Sigmoid colon (tissue), 7 donors: ENCODE data around the gene ATP2B2. TPM values are rescaled to one million over a fixed set of nuclear protein-coding genes. Genes with fewer than 3 reads are reported as not detected.

Source experiments
- DNase-seq: peaks from one replicate; pipeline ENCODE4 v3.0.0-alpha.2; 2019
- H3K27ac ChIP-seq, 4 donors: fragments of 200-600 bp; sonication (generic); one replicate each; pipeline ENCODE4 v1.5.1; 2016 to 2019; ENCODE audit warnings: mild to moderate bottlenecking in 1 of 4
- H3K27me3 ChIP-seq, 3 donors: fragments of 200-600 bp; sonication (generic); one replicate each; pipeline ENCODE4 v1.5.1; 2019; ENCODE audit warnings: mild to moderate bottlenecking in 1 of 3
- H3K36me3 ChIP-seq, 4 donors: fragments of 200-600 bp; sonication (generic); one replicate each; pipeline ENCODE4 v1.5.1; 2016 to 2019
- H3K4me1 ChIP-seq, 4 donors: fragments of 200-600 bp; sonication (generic); one replicate each; pipeline ENCODE4 v1.5.1; 2017 to 2019
- H3K4me3 ChIP-seq, 4 donors: fragments of 200-600 bp; sonication (generic); one replicate each; pipeline ENCODE4 v1.5.1; 2017 to 2019; ENCODE audit warnings: mild to moderate bottlenecking in 2 of 4, moderate library complexity in 1 of 4
- H3K9me3 ChIP-seq, 4 donors: fragments of 200-600 bp in 3 of 4; sonication (generic) in 3 of 4; one replicate each; pipeline versions ENCODE4 v1.5.1 to v1.6.1; 2013 to 2019
- CTCF ChIP-seq, 4 experiments: fragments of 450-650 bp in 3 of 4; fragments of 200-600 bp in 1 of 4; IDR thresholded peaks; one replicate each; pipeline ENCODE4 v1.5.1; 2016 to 2019; ENCODE audit warnings: antibody characterized with exemption in 4 of 4, mild to moderate bottlenecking in 3 of 4, moderate library complexity in 2 of 4
- EP300 ChIP-seq, 4 donors: sonication (generic); formaldehyde crosslinking; IDR thresholded peaks; one replicate each; pipeline ENCODE4 v1.6.1; 2017; ENCODE audit warnings: antibody characterized with exemption in 4 of 4
- POLR2A ChIP-seq, 2 donors: fragments of 450-650 bp; IDR thresholded peaks; one replicate each; pipeline ENCODE4 v1.6.1; 2016; ENCODE audit warnings: antibody characterized with exemption in 2 of 2, mild to moderate bottlenecking in 2 of 2, moderate library complexity in 2 of 2
- POLR2AphosphoS5 ChIP-seq, 4 donors: sonication (generic); formaldehyde crosslinking; IDR thresholded peaks; one replicate each; pipeline ENCODE4 v1.6.1; 2017; ENCODE audit warnings: antibody characterized with exemption in 4 of 4
- WGBS, 2 donors: extraction: QIAGEN DNeasy Blood & Tissue Kit; methylation state at CpG; one replicate each; pipeline ENCODE4 v1.1.7; 2013; 5-methylcytosine and 5-hydroxymethylcytosine counted together
- intact Hi-C: fragments of 100-400 bp; cut with DNase I; formaldehyde crosslinking; loops from one replicate; pipeline ENCODE4 v1.15.1; 2023
- polyA plus RNA-seq, 3 donors: library from polyadenylated mRNA; stranded (reverse); fragments of 200-250 nt; gene quantifications; one replicate each; pipeline ENCODE4 v1.2.3, GENCODE V29; 2013
- total RNA-seq, 4 donors: library from RNA; depleted of rRNA; stranded (reverse); fragments of >200 nt; gene quantifications; one replicate each; pipeline ENCODE4 v1.1.0, GENCODE V29; 2016
- donor health status: healthy with polysubstance abuse.
- donor health status: Bipolar disorder and iron deficiency.
- donor health status: healthy.

The ATP2B2 gene
- total and polyA plus RNA-seq, 7 donors, result under 0.01 to 0.83 (median 0.23) TPM; not detected in 3

- no peak overlapping the region for H3K4me3 ChIP-seq
- WGBS, 2 donors, result 52 to 54% methylated on average over 31 of the region's 31 CpGs
- H3K27ac ChIP-seq, result no peak overlapping the region
- DNase-seq, result no peak
- H3K27me3 ChIP-seq, result peaks cover 0 to 33% (median 4%) of the 10 kb centered on the region in 3 donors
- intact Hi-C loops, result no loop called here
- no peaks in the 10 kb centered on the region for H3K36me3 ChIP-seq
- no peak for TF ChIP-seq EP300 (IDR thresholded peaks at IDR 0.05)
- TF ChIP-seq POLR2A (IDR thresholded peaks at IDR 0.05), result no peak
- TF ChIP-seq CTCF (IDR thresholded peaks at IDR 0.05), result no peak
- TF ChIP-seq POLR2AphosphoS5 (IDR thresholded peaks at IDR 0.05), result no peak
- H3K4me1 ChIP-seq, result no peaks in the 10 kb centered on the region
- H3K9me3 ChIP-seq, result no peaks in the 10 kb centered on the region
Observed at GRCh38 chr3:10328460-10329071, 176.8 kb downstream of the ATP2B2 start.

GRCh38 chr3:10327592-10327991 is 177.8 kb downstream of the ATP2B2 start:
- Histone ChIP-seq H3K27ac (no peak overlapping the region), H3K4me1 (no peaks in the 10 kb centered on the region), H3K27me3 (peaks cover 0 to 33% (median 4%) of the 10 kb centered on the region in 3 donors), H3K36me3 (no peaks in the 10 kb centered on the region), H3K9me3 (no peaks in the 10 kb centered on the region), H3K4me3 (no peak overlapping the region)
- intact Hi-C loops, result no loop called here
- TF ChIP-seq POLR2A (IDR thresholded peaks at IDR 0.05) (no peak), CTCF (IDR thresholded peaks at IDR 0.05) (no peak), POLR2AphosphoS5 (IDR thresholded peaks at IDR 0.05) (no peak), EP300 (IDR thresholded peaks at IDR 0.05) (no peak)
- 44 to 62% methylated on average over 10 of the region's 10 CpGs for WGBS, 2 donors
- no peak for DNase-seq

DNA sequence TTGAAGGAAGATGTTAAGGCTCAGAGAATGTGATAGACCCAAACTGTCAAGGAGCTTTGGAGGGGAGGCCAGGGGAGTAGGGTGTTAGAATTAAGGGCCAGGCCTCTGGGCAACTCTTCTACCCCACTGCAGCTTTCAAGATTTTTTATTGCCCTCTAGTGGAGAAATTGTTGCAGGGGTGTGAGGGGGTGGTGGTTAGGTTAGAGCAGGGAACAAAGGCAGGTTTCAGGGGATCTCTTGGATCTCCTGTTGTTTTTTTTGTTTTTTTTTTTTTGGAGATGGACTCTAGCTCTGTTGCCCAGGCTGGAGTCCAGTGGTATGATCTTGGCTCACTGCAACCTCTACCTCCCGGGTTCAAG is 183.1 kb downstream of the ATP2B2 start:
- Histone ChIP-seq H3K4me3 (no peak overlapping the region), H3K4me1 (peaks cover 0 to 26% (median 21%) of the 10 kb centered on the region in 4 donors), H3K27me3 (no peaks in the 10 kb centered on the region), H3K27ac (no peak overlapping the region), H3K36me3 (peaks cover 0 to 15% (median 9%) of the 10 kb centered on the region in 4 donors), H3K9me3 (no peaks in the 10 kb centered on the region)
- intact Hi-C loops, result loop anchor here (5.0 kb wide), 1 partner anchor 75 kb away; the partner anchor contains the start of gene TATDN2
- 87 to 97% methylated on average over 1 of the region's 1 CpG for WGBS, 2 donors
- TF ChIP-seq CTCF (IDR thresholded peaks at IDR 0.05) (no peak), EP300 (IDR thresholded peaks at IDR 0.05) (no peak), POLR2A (IDR thresholded peaks at IDR 0.05) (no peak), POLR2AphosphoS5 (IDR thresholded peaks at IDR 0.05) (no peak)
- no peak for DNase-seq

GRCh38 chr3:10321630-10322351 is 183.6 kb downstream of the ATP2B2 start:
- Histone ChIP-seq H3K27ac (peak overlapping the region; percentile 75 to 86 (median 84)), H3K4me3 (peak overlapping the region; percentile 85 to 92 (median 89)), H3K27me3 (no peaks in the 10 kb centered on the region), H3K4me1 (peaks cover 0 to 26% (median 21%) of the 10 kb centered on the region in 4 donors), H3K36me3 (peaks cover 0 to 19% (median 11%) of the 10 kb centered on the region in 4 donors), H3K9me3 (no peaks in the 10 kb centered on the region)
- DNase-seq, result peak; percentile 59
- 91 to 93% methylated on average over 8 of the region's 8 CpGs for WGBS, 2 donors
- TF ChIP-seq POLR2AphosphoS5 (IDR thresholded peaks at IDR 0.05), result no peak
- intact Hi-C loops, result loop anchor here (5.0 kb wide), 1 partner anchor 74 kb away; the partner anchor contains the start of gene TATDN2

DNA sequence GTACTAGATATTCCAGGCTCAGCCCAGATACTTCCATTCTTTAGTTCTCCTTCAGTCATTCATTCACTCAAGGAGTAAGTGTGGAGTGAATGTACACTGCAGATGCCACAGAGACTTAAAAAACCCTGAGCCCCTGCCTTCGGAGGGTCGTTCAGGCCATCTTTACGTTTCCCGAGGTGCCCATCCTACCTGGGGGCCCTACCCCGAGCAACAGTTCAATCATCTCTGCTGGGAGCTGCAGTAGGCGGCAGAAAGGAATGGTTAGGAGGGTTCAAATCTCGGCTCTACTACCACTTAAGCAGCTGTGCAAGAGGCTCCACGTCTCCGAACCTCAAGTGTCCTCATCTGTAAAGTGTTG is 185.1 kb downstream of the ATP2B2 start:
- no peak for DNase-seq
- intact Hi-C loops, result loop anchor here (5.0 kb wide), 1 partner anchor 73 kb away; the partner anchor contains the start of gene TATDN2
- no peak for TF ChIP-seq POLR2AphosphoS5 (IDR thresholded peaks at IDR 0.05)
- no peak for TF ChIP-seq CTCF (IDR thresholded peaks at IDR 0.05)
- TF ChIP-seq POLR2A (IDR thresholded peaks at IDR 0.05), result no peak
- no peak for TF ChIP-seq EP300 (IDR thresholded peaks at IDR 0.05)
- no peaks in the 10 kb centered on the region for H3K9me3 ChIP-seq
- H3K27me3 ChIP-seq, result no peaks in the 10 kb centered on the region
- H3K27ac ChIP-seq, result peak overlapping the region; percentile 75 to 86 (median 84)
- H3K36me3 ChIP-seq, result peaks cover 2 to 34% (median 19%) of the 10 kb centered on the region in 4 donors
- peaks cover 0 to 26% (median 21%) of the 10 kb centered on the region in 4 donors for H3K4me1 ChIP-seq
- peak overlapping the region; percentile 85 to 92 (median 89) for H3K4me3 ChIP-seq
- WGBS, 2 donors, result 0% methylated on average over 9 of the region's 9 CpGs
